ENCODE results near the gene APC2. TPM values are rescaled to one million over a fixed set of nuclear protein-coding genes. Genes with fewer than 3 reads are reported as not detected.
A peak's percentile ranks its signal among the peaks of the same experiment; 100 is the strongest.
"Not testable (repeated sequence)": the region's sequence is repeated elsewhere in the genome, so short reads cannot be mapped to it uniquely, and the experiment has no call there.

Gene APC2
- total RNA-seq, 1 donor from 2014 or later: 0.22 TPM

DNA sequence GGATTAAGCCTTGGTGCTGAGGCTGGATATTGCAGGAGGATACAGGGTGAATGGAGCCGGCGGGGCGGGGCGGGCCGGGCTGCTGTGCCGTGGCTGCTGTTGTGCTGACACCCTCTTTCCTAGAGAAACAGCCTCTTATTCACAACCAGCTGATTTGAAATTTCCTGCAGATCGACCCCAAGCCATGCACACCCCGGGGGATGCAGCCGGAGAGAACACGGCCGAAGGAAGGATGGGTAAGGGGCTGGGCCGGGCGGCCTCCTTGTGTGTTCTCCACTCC is 31.5 kb upstream of the APC2 start:
- Histone ChIP-seq H3K4me3 (no peak overlapping the region), H3K36me3 (peaks cover 43% of the 10 kb centered on the region), H3K4me1 (peaks cover 67% of the 10 kb centered on the region), H3K27me3 (ENCODE audit: low read depth) (no peaks in the 10 kb centered on the region), H3K9me3 (replicated peaks) (no peaks in the 10 kb centered on the region), H3K27ac (replicated peaks) (peak overlapping the region; percentile 71)
- intact Hi-C loops (cut with micrococcal nuclease): no loop called here
- TF ChIP-seq, protein P1, sequence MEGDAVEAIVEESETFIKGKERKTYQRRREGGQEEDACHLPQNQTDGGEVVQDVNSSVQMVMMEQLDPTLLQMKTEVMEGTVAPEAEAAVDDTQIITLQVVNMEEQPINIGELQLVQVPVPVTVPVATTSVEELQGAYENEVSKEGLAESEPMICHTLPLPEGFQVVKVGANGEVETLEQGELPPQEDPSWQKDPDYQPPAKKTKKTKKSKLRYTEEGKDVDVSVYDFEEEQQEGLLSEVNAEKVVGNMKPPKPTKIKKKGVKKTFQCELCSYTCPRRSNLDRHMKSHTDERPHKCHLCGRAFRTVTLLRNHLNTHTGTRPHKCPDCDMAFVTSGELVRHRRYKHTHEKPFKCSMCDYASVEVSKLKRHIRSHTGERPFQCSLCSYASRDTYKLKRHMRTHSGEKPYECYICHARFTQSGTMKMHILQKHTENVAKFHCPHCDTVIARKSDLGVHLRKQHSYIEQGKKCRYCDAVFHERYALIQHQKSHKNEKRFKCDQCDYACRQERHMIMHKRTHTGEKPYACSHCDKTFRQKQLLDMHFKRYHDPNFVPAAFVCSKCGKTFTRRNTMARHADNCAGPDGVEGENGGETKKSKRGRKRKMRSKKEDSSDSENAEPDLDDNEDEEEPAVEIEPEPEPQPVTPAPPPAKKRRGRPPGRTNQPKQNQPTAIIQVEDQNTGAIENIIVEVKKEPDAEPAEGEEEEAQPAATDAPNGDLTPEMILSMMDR (IDR thresholded peaks at IDR 0.05; ENCODE audit: borderline replicate concordance): no peak
- DNase-seq: no peak

DNA sequence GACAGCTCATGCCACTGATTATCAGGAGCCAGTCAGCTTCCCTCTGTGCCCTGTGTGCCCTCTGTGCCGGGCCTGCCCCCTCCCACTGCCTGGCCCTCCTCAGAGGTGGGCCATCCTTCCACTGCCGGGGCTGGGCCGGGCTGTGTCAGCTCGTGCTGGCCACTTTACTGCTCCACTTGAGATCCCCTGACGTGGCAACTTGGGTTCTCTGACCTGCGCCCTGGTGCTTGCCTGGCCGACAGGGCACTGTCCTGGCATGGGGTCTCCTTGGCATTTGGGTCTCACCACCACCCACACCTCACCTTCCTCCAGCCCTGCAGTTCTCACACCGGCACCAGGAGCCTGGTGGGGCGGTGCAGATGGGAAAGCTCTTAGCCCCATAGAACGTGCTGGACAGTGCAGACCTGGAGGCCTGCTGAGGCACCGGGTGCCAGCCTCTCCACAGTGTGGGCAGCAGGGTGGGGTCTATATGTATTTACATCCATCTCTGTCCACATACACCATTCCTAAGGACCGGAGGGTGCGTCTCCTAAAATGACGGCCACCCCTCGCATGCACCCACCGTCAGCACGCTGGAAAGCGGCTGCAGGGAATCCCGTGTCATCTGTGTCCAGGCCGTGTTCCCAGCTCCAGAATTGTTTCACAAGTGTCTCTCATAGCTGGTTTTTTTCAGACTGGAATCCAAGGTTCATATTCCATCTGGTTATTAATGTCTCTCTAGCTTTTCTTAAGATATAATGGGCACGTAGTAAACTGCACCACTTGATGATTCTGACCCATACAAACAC is 30.8 kb upstream of the APC2 start:
- H3K27ac ChIP-seq (replicated peaks): peak overlapping the region; percentile 71
- no peaks in the 10 kb centered on the region for H3K9me3 ChIP-seq (replicated peaks)
- intact Hi-C loops (cut with micrococcal nuclease): no loop called here
- H3K4me1 ChIP-seq: peaks cover 60% of the 10 kb centered on the region
- H3K4me3 ChIP-seq: no peak overlapping the region
- peaks cover 47% of the 10 kb centered on the region for H3K36me3 ChIP-seq
- TF ChIP-seq, protein P1 (IDR thresholded peaks at IDR 0.05; ENCODE audit: borderline replicate concordance): no peak
- no peak for DNase-seq
- H3K27me3 ChIP-seq (ENCODE audit: low read depth): no peaks in the 10 kb centered on the region

DNA sequence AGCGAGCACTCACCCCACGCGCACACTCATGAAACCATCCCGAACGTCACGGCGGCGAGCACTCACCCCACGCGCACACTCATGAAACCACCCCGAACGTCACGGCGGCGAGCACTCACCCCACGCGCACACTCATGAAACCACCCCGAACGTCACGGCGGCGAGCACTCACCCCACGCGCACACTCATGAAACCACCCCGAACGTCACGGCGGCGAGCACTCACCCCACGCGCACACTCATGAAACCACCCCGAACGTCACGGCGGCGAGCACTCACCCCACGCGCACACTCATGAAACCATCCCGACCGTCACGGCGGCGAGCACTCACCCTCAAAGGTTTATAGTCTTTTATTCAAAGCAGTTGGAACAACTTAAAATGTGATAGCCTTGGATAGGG is 29.8 kb upstream of the APC2 start:
- H3K27ac ChIP-seq (replicated peaks); DNase-seq; H3K4me3 ChIP-seq; intact Hi-C loops (cut with micrococcal nuclease); H3K9me3 ChIP-seq (replicated peaks); H3K27me3 ChIP-seq (ENCODE audit: low read depth): not testable (repeated sequence)
- H3K4me1 ChIP-seq: peaks cover 51% of the 10 kb centered on the region
- peaks cover 55% of the 10 kb centered on the region for H3K36me3 ChIP-seq

DNA sequence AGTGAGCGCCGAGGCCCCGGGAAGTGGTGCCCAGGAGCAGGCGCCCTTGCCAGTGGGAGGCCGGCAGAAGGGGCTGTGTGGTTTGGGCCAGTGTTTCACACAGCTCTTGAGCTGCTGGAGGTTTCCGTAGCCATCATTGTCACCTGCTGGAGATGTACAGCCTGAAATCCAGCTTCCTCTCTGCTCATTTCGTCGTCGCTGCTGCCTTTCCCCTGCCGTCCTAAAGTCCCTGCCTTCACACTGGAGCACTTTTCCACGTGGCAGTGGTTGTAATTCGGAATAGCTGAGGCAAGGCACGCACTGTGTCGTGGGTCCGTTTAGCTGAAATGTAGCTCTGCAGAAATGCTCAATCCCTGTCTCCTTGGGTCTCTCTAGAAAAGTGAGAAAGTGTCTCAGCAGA is 29.3 kb upstream of the APC2 start:
- H3K27ac ChIP-seq (replicated peaks): no peak overlapping the region
- H3K4me3 ChIP-seq: no peak overlapping the region
- TF ChIP-seq, protein P1 (IDR thresholded peaks at IDR 0.05; ENCODE audit: borderline replicate concordance): no peak
- H3K9me3 ChIP-seq (replicated peaks): no peaks in the 10 kb centered on the region
- peaks cover 46% of the 10 kb centered on the region for H3K4me1 ChIP-seq
- intact Hi-C loops (cut with micrococcal nuclease): no loop called here
- peaks cover 60% of the 10 kb centered on the region for H3K36me3 ChIP-seq
- DNase-seq: no peak
- no peaks in the 10 kb centered on the region for H3K27me3 ChIP-seq (ENCODE audit: low read depth)

DNA sequence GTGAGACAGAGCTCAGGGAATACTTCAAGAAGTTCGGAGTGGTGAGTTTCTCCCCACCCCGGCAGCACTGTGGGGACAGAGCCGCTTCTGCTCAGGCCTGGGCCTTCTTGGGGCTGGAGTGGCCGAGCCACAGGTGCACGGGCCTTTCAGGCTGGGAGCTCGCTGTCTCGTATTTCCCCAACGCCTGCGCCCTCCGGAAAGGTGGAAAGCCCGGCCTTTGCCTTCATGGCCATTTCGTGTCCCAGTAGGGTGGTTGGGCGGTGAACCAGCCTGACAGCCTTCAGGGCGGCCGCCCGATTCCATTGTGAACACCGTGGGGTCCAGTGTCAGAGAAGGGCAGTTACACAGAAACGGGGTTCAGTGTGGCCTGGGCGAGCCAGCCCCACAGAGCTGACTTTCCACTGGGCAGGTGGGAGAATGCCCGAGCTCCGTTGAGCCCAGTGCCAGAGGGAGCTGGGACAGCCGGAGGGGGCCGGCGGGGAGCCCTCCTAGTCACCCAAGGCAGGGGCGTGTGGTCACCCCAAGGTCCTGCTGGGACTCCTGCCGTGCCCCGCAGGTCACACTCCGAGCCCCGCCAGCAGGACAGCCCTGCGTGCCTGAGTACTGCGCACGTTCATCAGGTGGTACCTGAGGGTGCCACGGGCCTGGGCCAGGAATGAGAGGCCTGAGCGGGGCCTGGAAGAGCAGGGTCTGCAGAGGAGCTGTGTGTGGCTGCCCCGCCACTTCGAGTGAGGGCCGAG is 28.5 kb upstream of the APC2 start:
- Histone ChIP-seq H3K27ac (replicated peaks) (no peak overlapping the region), H3K36me3 (peaks cover 66% of the 10 kb centered on the region), H3K4me1 (peaks cover 41% of the 10 kb centered on the region), H3K4me3 (no peak overlapping the region), H3K9me3 (replicated peaks) (no peaks in the 10 kb centered on the region), H3K27me3 (ENCODE audit: low read depth) (no peaks in the 10 kb centered on the region)
- intact Hi-C loops (cut with micrococcal nuclease): no loop called here
- TF ChIP-seq, protein P1 (IDR thresholded peaks at IDR 0.05; ENCODE audit: borderline replicate concordance): no peak
- no peak for DNase-seq

DNA sequence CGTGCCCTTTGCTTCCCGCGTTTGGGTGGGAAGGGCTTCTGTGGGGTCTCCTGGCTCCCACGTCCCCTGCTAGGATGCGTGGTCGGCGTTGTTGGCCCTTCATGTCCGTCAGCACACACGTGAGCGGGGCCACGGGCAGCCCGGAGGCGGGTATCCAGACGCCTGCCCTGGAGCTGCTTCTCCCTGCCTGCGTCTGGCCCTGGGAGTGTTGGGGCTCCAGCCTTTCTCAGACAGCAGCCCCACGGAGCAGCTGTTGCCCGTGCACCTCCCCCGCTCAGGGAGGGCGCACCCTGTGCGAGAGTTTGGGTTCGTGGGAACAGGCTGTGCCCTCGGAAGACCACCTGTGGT is 28.0 kb upstream of the APC2 start:
- no peak for DNase-seq
- Histone ChIP-seq H3K4me1 (peaks cover 41% of the 10 kb centered on the region), H3K9me3 (replicated peaks) (no peaks in the 10 kb centered on the region), H3K27ac (replicated peaks) (no peak overlapping the region), H3K27me3 (ENCODE audit: low read depth) (no peaks in the 10 kb centered on the region), H3K4me3 (no peak overlapping the region), H3K36me3 (peaks cover 66% of the 10 kb centered on the region)
- TF ChIP-seq, protein P1 (IDR thresholded peaks at IDR 0.05; ENCODE audit: borderline replicate concordance): no peak
- intact Hi-C loops (cut with micrococcal nuclease): no loop called here

All from left ventricle myocardium inferior (tissue), 1 donor.